ENCODE results near the gene LHX5. TPM values are rescaled to one million over a fixed set of nuclear protein-coding genes. Genes with fewer than 3 reads are reported as not detected.

The LHX5 gene
- total RNA-seq, 1 experiment from 2014 or later: not detected

GRCh38 chr12:113420996-113421595 is 50.6 kb downstream of the LHX5 start:
- no peak for DNase-seq (ENCODE audit: low read depth, low spot score)
- intact Hi-C loops (cut with micrococcal nuclease; ENCODE audit: unreplicated experiment): no loop called here
- in situ Hi-C loops (cut with HindIII; ENCODE audit: low pct_unique_long_range_greater_than_20kb, low sequenced_read_pairs): no loop called here
- Histone ChIP-seq H3K4me3 (ENCODE audit: low read depth in 2 of 2, low read length in 2 of 2) (no peak overlapping the region), H3K36me3 (ENCODE audit: control insufficient read depth, insufficient read depth, low read length) (no peaks in the 10 kb centered on the region; the same call in 1 of the 2 replicates), H3K4me1 (ENCODE audit: control insufficient read depth, insufficient read depth, low read length) (no peaks in the 10 kb centered on the region; the same call in 1 of the 2 replicates), H3K27ac (ENCODE audit: low read length) (no peak overlapping the region), H3K9me3 (ENCODE audit: control insufficient read depth, insufficient read depth, low read depth, low read length) (no peaks in the 10 kb centered on the region), H3K27me3 (ENCODE audit: control insufficient read depth, insufficient read depth, low read length) (no peaks in the 10 kb centered on the region)
- ChIA-PET POLR2A (no interaction called here), CTCF (interaction anchor here (0.6 kb wide), 1 partner anchor 198 kb away, joined by 3 read pairs; no protein-coding TSS in a partner anchor)
- no peak for ATAC-seq
- BruUV-seq (replicated peaks): no TSS peak
- TF ChIP-seq CTCF (IDR thresholded peaks at IDR 0.05) (no peak), SIN3A (IDR thresholded peaks at IDR 0.05; ENCODE audit: borderline replicate concordance, insufficient read depth, low read depth, low read length) (no peak), REST (IDR thresholded peaks at IDR 0.05; ENCODE audit: insufficient read depth in 1 of 2, low read depth in 2 of 2, low read length in 1 of 2) (no peak), POLR2AphosphoS5 (IDR thresholded peaks at IDR 0.05; ENCODE audit: low read depth, low read length) (no peak), TCF7L2 (IDR thresholded peaks at IDR 0.05; ENCODE audit: low read depth, low read length) (no peak)

- intact Hi-C loops (cut with micrococcal nuclease; ENCODE audit: unreplicated experiment) (no loop called here), in situ Hi-C loops (cut with HindIII; ENCODE audit: low pct_unique_long_range_greater_than_20kb, low sequenced_read_pairs) (no loop called here)
- Histone ChIP-seq H3K36me3 (ENCODE audit: control insufficient read depth, insufficient read depth, low read length) (no peaks in the 10 kb centered on the region; the same call in 1 of the 2 replicates), H3K4me1 (ENCODE audit: control insufficient read depth, insufficient read depth, low read length) (no peaks in the 10 kb centered on the region; the same call in 1 of the 2 replicates), H3K27me3 (ENCODE audit: control insufficient read depth, insufficient read depth, low read length) (no peaks in the 10 kb centered on the region), H3K4me3 (ENCODE audit: low read depth in 2 of 2, low read length in 2 of 2) (no peak overlapping the region), H3K9me3 (ENCODE audit: control insufficient read depth, insufficient read depth, low read depth, low read length) (no peaks in the 10 kb centered on the region), H3K27ac (ENCODE audit: low read length) (no peak overlapping the region)
- ChIA-PET CTCF (interaction anchor here (0.7 kb wide), 1 partner anchor 157 kb away, joined by 3 read pairs; no protein-coding TSS in a partner anchor), POLR2A (interaction anchor here (0.7 kb wide), 1 partner anchor 634 kb away, joined by 14 read pairs; no protein-coding TSS in a partner anchor)
- ATAC-seq (no peak), DNase-seq (ENCODE audit: low read depth, low spot score) (no peak)
- TF ChIP-seq TCF7L2 (IDR thresholded peaks at IDR 0.05; ENCODE audit: low read depth, low read length) (no peak), POLR2AphosphoS5 (IDR thresholded peaks at IDR 0.05; ENCODE audit: low read depth, low read length) (no peak), CTCF (IDR thresholded peaks at IDR 0.05) (no peak), SIN3A (IDR thresholded peaks at IDR 0.05; ENCODE audit: borderline replicate concordance, insufficient read depth, low read depth, low read length) (no peak), REST (IDR thresholded peaks at IDR 0.05; ENCODE audit: insufficient read depth in 1 of 2, low read depth in 2 of 2, low read length in 1 of 2) (no peak)
- no TSS peak for BruUV-seq (replicated peaks)
Observed at GRCh38 chr12:113418213-113418879, 53.3 kb downstream of the LHX5 start.

Measured in Panc1 (cell line).